Right hindlimb (tissue), 1 donor: ENCODE results near the gene DDAH2.

Source experiments
- DNase-seq: peaks from one replicate; pipeline ENCODE4 v3.0.0-alpha.2; 2018

The DDAH2 gene

GRCh38 chr6:31728767-31729514, at the start of gene DDAH2:
Gene DDAH2 (minus strand): TSS chr6:31729299. CDS start chr6:31729161, 138 bp downstream.
- DNase-seq, result no peak

- no peak for DNase-seq
These were observed 49.1 kb upstream of the DDAH2 start for GRCh38 chr6:31778193-31778592.

- DNase-seq, result no peak
These were observed 48.6 kb upstream of the DDAH2 start for GRCh38 chr6:31777667-31778050.

- peak; percentile 62 for DNase-seq
These were observed 48.0 kb upstream of the DDAH2 start, which contains the start of gene VWA7 for GRCh38 chr6:31776989-31777666. Gene VWA7 (minus strand): TSS chr6:31777328. CDS start chr6:31776779, 549 bp downstream.

- DNase-seq, result no peak
These were observed 47.4 kb upstream of the DDAH2 start for GRCh38 chr6:31776485-31776988.

- no peak for DNase-seq
These were observed 46.8 kb upstream of the DDAH2 start for GRCh38 chr6:31775633-31776484.

- no peak for DNase-seq
These were observed 46.1 kb upstream of the DDAH2 start for GRCh38 chr6:31775184-31775583.

- DNase-seq, result no peak
These were observed 42.9 kb upstream of the DDAH2 start for GRCh38 chr6:31771992-31772358.

- DNase-seq, result no peak
These were observed 41.8 kb upstream of the DDAH2 start for GRCh38 chr6:31770860-31771259.

GRCh38 chr6:31769684-31770371, 40.7 kb upstream of the DDAH2 start:
- no peak for DNase-seq

GRCh38 chr6:31768363-31769257, 39.5 kb upstream of the DDAH2 start:
- DNase-seq, result no peak

- DNase-seq, result no peak
These were observed 38.1 kb upstream of the DDAH2 start for GRCh38 chr6:31767096-31767645.

GRCh38 chr6:31765910-31766794, 37.1 kb upstream of the DDAH2 start:
- no peak for DNase-seq

GRCh38 chr6:31765559-31765909, 36.4 kb upstream of the DDAH2 start:
- DNase-seq, result no peak

- DNase-seq, result no peak
These were observed 35.1 kb upstream of the DDAH2 start for GRCh38 chr6:31764198-31764597.

GRCh38 chr6:31763619-31763940, 34.5 kb upstream of the DDAH2 start:
- DNase-seq, result no peak

GRCh38 chr6:31762878-31763618, 33.9 kb upstream of the DDAH2 start:
- no peak for DNase-seq

- no peak for DNase-seq
These were observed 33.3 kb upstream of the DDAH2 start, which contains the start of gene SAPCD1 for GRCh38 chr6:31762356-31762755. Gene SAPCD1 (plus strand): TSS chr6:31762656. CDS start chr6:31763055, 399 bp downstream.

GRCh38 chr6:31761343-31761742, 32.2 kb upstream of the DDAH2 start:
- DNase-seq, result no peak

GRCh38 chr6:31760790-31761189, 31.7 kb upstream of the DDAH2 start:
- no peak for DNase-seq
